Activated effector memory CD4-positive, alpha-beta T cell treated with Interleukin-2 at 50 U/mL for 16 hours (primary cell): Measurements from ENCODE around the gene APLN.
A peak's percentile ranks its signal among the peaks of the same experiment; 100 is the strongest.

Experiments used
- DNase-seq: peaks from one replicate; pipeline ENCODE4 v3.0.0-alpha.2; 2020

Gene APLN

GRCh38 chrX:129638917-129639316 is 15.8 kb downstream of the APLN start:
- no peak for DNase-seq

GRCh38 chrX:129637217-129638109 is 17.3 kb downstream of the APLN start:
- peak; percentile 53 for DNase-seq

- DNase-seq, result no peak
Measured at GRCh38 chrX:129636175-129636681, 18.5 kb downstream of the APLN start.

GRCh38 chrX:129634541-129634940 is 20.2 kb downstream of the APLN start:
- DNase-seq, result no peak

GRCh38 chrX:129632443-129632842 is 22.3 kb downstream of the APLN start:
- no peak for DNase-seq

GRCh38 chrX:129631849-129632248 is 22.9 kb downstream of the APLN start:
- DNase-seq, result no peak

GRCh38 chrX:129629837-129630236 is 24.9 kb downstream of the APLN start:
- no peak for DNase-seq

GRCh38 chrX:129626026-129626425 is 28.7 kb downstream of the APLN start:
- no peak for DNase-seq

GRCh38 chrX:129622757-129623301 is 31.9 kb downstream of the APLN start:
- DNase-seq, result no peak

- DNase-seq, result no peak
Measured at GRCh38 chrX:129618997-129619396, 35.8 kb downstream of the APLN start.

GRCh38 chrX:129617420-129617819 is 37.3 kb downstream of the APLN start:
- no peak for DNase-seq

- DNase-seq, result no peak
Measured at GRCh38 chrX:129614481-129615255, 40.1 kb downstream of the APLN start.

- DNase-seq, result no peak
Measured at GRCh38 chrX:129613596-129613995, 41.2 kb downstream of the APLN start.

GRCh38 chrX:129612396-129612795 is 42.4 kb downstream of the APLN start:
- DNase-seq, result no peak

- no peak for DNase-seq
Measured at GRCh38 chrX:129609395-129609794, 45.4 kb downstream of the APLN start.

- DNase-seq, result no peak
Measured at GRCh38 chrX:129608496-129608895, 46.3 kb downstream of the APLN start.

GRCh38 chrX:129606918-129607317 is 47.8 kb downstream of the APLN start:
- peak; percentile 20 for DNase-seq

- DNase-seq, result no peak
Measured at GRCh38 chrX:129600981-129601424, 53.8 kb downstream of the APLN start.

GRCh38 chrX:129599996-129600395 is 54.8 kb downstream of the APLN start:
- DNase-seq, result no peak

GRCh38 chrX:129599499-129599898 is 55.3 kb downstream of the APLN start:
- DNase-seq, result no peak

- DNase-seq, result no peak
Measured at GRCh38 chrX:129597905-129598304, 56.9 kb downstream of the APLN start.

GRCh38 chrX:129596077-129596476 is 58.7 kb downstream of the APLN start:
- DNase-seq, result no peak
